Endothelial cell (in vitro differentiated cells): ENCODE data around the gene HDAC9. TPM values are rescaled to one million over a fixed set of nuclear protein-coding genes. Genes with fewer than 3 reads are reported as not detected.

Experiments
- DNase-seq: peaks from one replicate; pipeline ENCODE4 v3.0.0; 2021; ENCODE audit warnings: low spot score
- H3K27ac Mint-ChIP-seq: one replicate; pipeline ENCODE4 v1.8.0; 2021; ENCODE audit warnings: mixed read lengths, inconsistent platforms; ENCODE audit not compliant: unreplicated experiment
- H3K27me3 Mint-ChIP-seq: one replicate; pipeline ENCODE4 v1.8.0; 2021; ENCODE audit warnings: mild to moderate bottlenecking, moderate library complexity, mixed read lengths, inconsistent platforms; ENCODE audit not compliant: unreplicated experiment
- H3K36me3 Mint-ChIP-seq: one replicate; pipeline ENCODE4 v1.8.0; 2021; ENCODE audit warnings: mild to moderate bottlenecking, low read depth, mixed read lengths, inconsistent platforms; ENCODE audit not compliant: unreplicated experiment
- H3K4me1 Mint-ChIP-seq: one replicate; pipeline ENCODE4 v1.8.0; 2021; ENCODE audit warnings: mild to moderate bottlenecking, mixed read lengths, inconsistent platforms; ENCODE audit not compliant: unreplicated experiment
- H3K4me3 Mint-ChIP-seq: one replicate; pipeline ENCODE4 v1.8.0; 2021; ENCODE audit warnings: mild to moderate bottlenecking, mixed read lengths, inconsistent platforms; ENCODE audit not compliant: unreplicated experiment
- H3K9me3 Mint-ChIP-seq: one replicate; pipeline ENCODE4 v1.8.0; 2021; ENCODE audit warnings: mixed read lengths, inconsistent platforms; ENCODE audit not compliant: unreplicated experiment
- CTCF ChIP-seq: fragments of 200-600 bp; sonication (generic); IDR thresholded peaks from one replicate; pipeline ENCODE4 v1.5.0; 2021; ENCODE audit warnings: antibody characterized with exemption; ENCODE audit not compliant: unreplicated experiment
- total RNA-seq: library from RNA; stranded (reverse); fragmentation: NEBNext Ultra II Directional; extraction: Animal tissue kit (Norgen Biotek cat#: 25700); gene quantifications from one replicate; pipeline ENCODE4 v1.2.1, GENCODE V29; 2021; ENCODE audit not compliant: unreplicated experiment

The HDAC9 gene
- total RNA-seq, 1 donor from 2014 or later, result 1.2 TPM

- H3K4me1 Mint-ChIP-seq, result no peaks in the 10 kb centered on the region
- no peaks in the 10 kb centered on the region for H3K27me3 Mint-ChIP-seq
- no peaks in the 10 kb centered on the region for H3K36me3 Mint-ChIP-seq
These were observed 476.3 kb downstream of the HDAC9 start for GRCh38 chr7:18971839-18972238.

GRCh38 chr7:18974803-18975202, 479.3 kb downstream of the HDAC9 start:
- no peak for DNase-seq
- H3K36me3 Mint-ChIP-seq, result no peaks in the 10 kb centered on the region
- H3K4me3 Mint-ChIP-seq, result no peak overlapping the region
- H3K4me1 Mint-ChIP-seq, result no peaks in the 10 kb centered on the region
- H3K27me3 Mint-ChIP-seq, result no peaks in the 10 kb centered on the region
- H3K9me3 Mint-ChIP-seq, result no peaks in the 10 kb centered on the region
- no peak overlapping the region for H3K27ac Mint-ChIP-seq
- TF ChIP-seq CTCF, result no peak

More at GRCh38 chr7:18971839-18972238, 476.3 kb downstream of the HDAC9 start:
- H3K9me3 Mint-ChIP-seq, result no peaks in the 10 kb centered on the region
- no peak for TF ChIP-seq CTCF
- no peak overlapping the region for H3K27ac Mint-ChIP-seq
- no peak overlapping the region for H3K4me3 Mint-ChIP-seq
- DNase-seq, result no peak

GRCh38 chr7:18975276-18975675, 479.7 kb downstream of the HDAC9 start:
- no peaks in the 10 kb centered on the region for H3K4me1 Mint-ChIP-seq

GRCh38 chr7:18975689-18976280, 480.2 kb downstream of the HDAC9 start:
- Mint-ChIP-seq H3K9me3 (no peaks in the 10 kb centered on the region), H3K36me3 (no peaks in the 10 kb centered on the region), H3K4me3 (no peak overlapping the region), H3K27me3 (no peaks in the 10 kb centered on the region), H3K4me1 (no peaks in the 10 kb centered on the region), H3K27ac (no peak overlapping the region)
- no peak for TF ChIP-seq CTCF
- DNase-seq, result no peak

More at GRCh38 chr7:18975276-18975675, 479.7 kb downstream of the HDAC9 start:
- no peaks in the 10 kb centered on the region for H3K36me3 Mint-ChIP-seq
- no peak for DNase-seq
- H3K4me3 Mint-ChIP-seq, result no peak overlapping the region
- H3K27me3 Mint-ChIP-seq, result no peaks in the 10 kb centered on the region
- TF ChIP-seq CTCF, result no peak
- no peak overlapping the region for H3K27ac Mint-ChIP-seq
- H3K9me3 Mint-ChIP-seq, result no peaks in the 10 kb centered on the region

GRCh38 chr7:18976715-18977471, 481.3 kb downstream of the HDAC9 start:
- Mint-ChIP-seq H3K4me3 (no peak overlapping the region), H3K27ac (no peak overlapping the region), H3K27me3 (no peaks in the 10 kb centered on the region), H3K9me3 (no peaks in the 10 kb centered on the region), H3K36me3 (no peaks in the 10 kb centered on the region), H3K4me1 (no peaks in the 10 kb centered on the region)
- no peak for TF ChIP-seq CTCF
- DNase-seq, result no peak
